ENCODE data around the gene USF1. TPM values are rescaled to one million over a fixed set of nuclear protein-coding genes. Genes with fewer than 3 reads are reported as not detected.
"Not testable (repeated sequence)": the region's sequence is repeated elsewhere in the genome, so short reads cannot be mapped to it uniquely, and the experiment has no call there.

The USF1 gene
- total RNA-seq, 1 donor from 2014 or later = 50.4 TPM

DNA sequence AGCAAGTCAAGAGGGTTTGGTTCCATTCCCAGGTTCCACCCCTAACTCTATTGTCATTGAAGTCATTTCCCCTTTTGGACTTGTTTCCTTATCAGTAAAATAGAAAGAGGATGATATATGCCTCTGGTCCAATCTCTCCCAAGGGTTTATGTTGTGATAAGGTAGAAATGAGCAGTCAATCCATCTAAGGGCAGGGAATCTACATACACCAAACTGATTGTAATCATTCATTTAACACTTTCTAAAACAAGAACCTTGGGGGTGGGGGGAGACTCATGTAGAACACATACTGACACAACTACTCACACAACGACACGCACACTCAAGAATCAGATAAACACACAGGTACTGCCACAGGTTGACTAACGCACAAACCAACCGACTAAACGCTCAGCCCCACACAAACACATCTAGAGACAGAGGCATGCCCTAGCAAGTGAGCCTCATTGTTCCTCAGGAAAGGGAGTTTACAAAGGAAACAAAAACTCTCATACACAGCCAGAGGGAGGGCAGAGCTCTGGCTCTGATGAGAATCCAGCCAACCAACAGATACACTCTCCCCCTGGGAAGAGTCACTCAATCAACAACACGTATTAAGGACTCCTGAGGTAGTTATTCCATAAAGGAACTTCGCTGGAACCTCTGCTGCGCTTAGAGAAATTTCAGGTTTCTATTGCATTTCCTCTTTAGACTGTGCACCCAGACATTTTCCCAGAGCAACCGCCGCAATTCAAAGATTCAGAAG lies 25.9 kb downstream of the USF1 start:
- peak; percentile 61 for DNase-seq

DNA sequence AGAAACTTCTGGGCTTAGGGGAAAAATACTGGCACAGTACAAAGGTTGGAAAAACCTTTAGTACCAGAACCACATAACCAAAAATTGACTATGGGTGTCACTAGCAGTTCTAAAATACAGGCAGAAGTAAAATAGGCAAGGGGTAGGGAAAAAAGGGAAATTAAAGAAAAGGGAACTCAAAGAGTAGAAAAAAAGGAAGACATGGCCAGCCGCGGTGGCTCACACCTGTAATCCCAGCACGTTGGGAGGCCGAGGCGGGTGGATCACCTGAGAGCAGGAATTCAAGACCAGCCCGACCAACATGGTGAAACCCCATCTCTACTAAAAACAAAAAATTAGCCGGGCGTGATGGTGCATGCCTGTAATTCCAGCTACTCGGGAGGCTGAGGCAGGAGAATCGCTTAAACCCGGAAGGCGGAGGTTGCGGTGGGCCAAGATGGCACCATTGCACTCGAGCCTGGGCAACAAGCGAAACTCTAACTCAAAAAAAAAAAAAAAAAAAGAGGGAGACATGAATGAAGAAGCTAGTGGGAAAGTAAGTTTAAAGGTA lies 26.6 kb downstream of the USF1 start:
- not testable (repeated sequence) for DNase-seq

DNA sequence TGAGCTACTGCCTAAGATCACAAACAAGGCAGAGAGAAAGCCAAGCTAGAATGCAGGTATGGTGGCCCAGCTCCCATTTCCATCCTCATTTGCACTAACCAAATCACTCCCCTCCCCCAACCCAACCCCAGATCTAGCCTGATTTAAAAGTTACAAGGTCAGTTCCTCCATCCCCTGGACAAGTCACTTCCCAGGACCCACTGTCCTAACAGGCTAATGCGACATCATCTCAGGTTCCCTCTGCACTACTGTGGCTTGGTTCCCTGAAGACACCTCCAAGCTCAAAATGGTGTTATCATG lies 27.2 kb downstream of the USF1 start:
- DNase-seq = no peak

DNA sequence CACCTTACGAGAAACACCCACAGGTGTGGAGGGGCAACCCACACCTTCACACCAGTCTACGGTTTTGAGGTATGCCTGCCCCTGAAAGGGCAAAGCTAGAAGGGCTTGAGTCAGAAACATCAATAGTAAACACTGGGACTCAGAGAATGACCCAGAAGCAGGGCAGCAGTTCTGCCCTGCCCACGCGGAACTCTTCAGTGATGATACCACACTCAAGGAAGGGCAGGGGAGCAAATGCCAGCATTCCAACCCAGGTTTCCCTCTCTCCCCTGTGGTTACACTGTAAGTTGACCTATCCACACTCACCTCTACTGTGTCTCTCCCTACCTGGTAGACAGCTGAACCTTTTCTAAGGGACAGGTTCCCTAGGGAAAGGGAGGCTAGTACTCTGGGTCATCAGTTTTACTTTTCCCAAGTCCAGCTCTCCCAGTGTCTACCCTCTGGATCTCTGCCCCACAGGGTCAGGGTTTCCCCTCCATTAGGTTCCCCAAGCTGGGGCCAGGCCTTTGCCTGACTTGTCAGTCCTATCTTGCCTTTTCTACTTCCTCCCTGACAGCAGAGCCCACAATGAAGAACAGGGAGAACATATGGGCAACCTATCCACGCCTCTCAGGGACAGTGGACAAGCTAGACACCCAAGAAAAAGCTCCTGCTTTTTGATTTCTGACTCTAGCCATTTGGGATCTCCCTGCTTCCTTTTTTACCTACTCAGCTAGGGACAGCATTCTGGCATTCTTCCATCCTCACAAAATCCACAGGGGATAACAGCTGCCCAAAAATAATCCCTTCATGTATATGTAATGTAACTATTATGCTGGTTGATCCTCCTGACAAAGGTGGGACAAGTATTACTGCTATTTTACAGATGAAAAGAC lies 27.8 kb downstream of the USF1 start:
- no peak for DNase-seq

DNA sequence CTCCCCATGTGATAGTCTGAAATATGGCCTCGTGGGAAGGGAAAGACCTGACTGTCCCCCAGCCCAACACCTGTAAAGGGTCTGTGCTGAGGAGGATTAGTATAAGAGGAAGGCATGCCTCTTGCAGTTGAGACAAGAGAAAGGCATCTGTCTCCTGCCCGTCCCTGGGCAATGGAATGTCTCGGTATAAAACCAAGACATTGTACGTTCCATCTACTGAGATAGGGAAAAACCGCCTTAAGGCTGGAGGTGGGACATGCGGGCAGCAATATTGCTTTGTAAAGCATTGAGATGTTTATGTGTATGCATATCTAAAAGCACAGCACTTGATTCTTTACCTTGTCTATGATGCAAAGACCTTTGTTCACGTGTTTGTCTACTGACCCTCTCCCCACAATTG lies 28.6 kb downstream of the USF1 start:
- not testable (repeated sequence) for DNase-seq

DNA sequence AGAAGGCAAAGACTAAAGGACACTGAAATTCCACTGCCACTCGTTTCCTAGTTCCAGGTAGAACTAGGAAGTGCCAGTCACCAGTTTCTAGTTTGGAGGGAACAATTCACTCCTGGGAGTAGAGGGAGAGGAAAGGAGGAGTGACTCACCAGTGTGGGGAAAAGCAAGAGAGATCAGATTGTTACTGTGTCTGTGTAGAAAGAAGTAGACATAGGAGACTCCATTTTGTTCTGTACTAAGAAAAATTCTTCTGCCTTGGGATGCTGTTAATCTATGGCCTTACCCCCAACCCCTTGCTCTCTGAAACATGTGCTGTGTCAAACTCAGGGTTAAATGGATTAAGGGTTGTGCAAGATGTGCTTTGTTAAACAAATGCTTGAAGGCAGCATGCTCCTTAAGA lies 29.1 kb downstream of the USF1 start:
- not testable (repeated sequence) for DNase-seq

DNA sequence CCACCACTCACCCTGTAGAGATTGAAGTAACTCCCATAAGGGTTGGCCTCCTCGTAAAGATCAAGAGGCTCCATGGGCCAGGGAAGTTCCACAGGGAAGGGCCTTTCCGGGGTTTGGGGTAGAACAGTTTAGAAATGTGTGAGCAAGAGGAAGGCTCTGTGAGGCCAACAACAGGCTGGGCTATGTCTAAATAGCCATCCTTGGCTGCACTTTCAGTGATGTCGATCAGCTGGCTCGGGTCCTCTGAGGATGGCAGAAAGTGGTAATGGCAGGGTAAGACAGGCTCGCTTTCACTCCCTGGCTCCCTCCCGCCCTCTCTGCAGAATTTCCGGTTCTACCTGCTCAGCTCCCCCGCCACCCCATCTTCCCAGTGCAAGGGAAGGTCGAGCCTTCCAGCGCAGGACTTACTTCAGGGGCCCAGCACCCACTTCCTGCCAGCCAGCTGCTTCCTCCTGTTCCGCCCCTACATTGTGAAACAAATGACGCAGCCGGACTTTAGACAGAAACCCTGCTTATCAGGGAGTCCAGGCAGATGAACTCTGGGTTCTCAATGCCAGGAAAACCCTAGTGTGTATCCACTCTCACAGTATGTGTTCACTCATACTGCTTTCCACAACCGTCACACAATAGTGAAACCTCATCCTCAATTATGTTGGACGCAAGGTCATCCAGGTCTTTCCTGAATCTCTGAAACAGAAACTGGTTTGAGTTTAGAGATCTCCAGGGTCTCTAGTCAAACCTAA lies 32.1 kb downstream of the USF1 start:
- DNase-seq = peak; percentile 69

DNA sequence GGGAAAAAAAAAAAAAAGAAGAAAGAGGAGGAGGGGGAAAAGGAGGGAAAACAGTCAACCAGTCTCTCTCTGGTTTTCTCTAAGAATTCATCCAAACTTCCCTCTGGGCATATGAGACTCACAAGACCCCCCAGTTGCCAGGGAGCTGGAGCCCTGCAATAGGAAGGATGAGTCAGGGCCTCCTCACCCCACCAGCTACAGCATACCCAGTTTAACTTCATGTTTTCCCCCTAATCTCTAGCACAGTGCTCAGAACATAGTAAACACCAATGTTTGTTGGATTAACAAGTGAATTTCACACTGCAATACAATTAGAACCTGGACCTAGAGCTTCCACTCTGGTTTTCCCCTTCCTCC lies 32.7 kb downstream of the USF1 start:
- DNase-seq = no peak

DNA sequence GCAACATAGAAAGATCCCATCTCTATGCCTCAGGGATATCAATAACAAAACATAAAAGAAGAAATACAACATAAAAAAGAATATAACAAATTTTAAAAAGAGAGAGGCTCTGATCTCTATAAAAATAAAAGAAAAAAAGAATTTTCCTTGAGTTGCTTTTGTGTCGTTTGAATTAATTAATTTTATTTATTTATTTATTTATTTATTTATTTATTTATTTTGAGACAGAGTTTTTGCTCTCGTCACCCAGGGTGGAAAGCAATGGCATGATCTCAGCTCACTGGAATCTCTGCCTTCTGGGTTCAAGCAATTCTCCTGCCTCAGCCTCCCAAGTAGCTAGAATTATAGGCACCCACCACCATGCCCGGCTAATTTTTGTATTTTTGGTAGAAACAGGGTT lies 33.4 kb downstream of the USF1 start:
- DNase-seq = no peak

DNA sequence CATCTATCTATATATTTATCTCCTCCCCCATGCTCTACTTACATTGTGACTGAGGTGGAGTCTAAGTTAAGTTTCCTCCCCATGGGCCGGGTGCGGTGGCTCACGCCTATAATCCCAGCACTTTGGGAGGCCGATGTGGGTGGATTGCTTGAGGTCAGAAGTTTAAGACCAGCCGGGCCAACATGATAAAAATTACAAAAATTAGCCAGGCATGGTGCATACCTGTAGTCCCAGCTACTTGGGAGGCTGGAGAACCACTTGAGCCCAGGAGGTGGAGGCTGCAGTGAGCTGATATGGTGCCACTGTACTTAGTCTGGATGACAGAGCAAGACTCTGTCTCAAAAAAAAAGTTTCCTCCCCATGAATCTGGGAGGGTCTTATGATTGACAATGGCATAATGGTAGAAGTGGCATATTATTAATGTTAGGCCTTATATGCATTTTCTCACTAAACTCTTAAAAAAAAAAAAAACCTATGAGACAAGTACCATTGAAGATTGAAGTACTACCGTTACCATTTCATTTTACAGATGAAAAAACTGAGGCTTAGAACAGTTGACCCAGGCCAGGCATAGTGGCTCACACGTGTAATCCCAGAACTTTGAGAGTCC lies 36.1 kb downstream of the USF1 start:
- no peak for DNase-seq

DNA sequence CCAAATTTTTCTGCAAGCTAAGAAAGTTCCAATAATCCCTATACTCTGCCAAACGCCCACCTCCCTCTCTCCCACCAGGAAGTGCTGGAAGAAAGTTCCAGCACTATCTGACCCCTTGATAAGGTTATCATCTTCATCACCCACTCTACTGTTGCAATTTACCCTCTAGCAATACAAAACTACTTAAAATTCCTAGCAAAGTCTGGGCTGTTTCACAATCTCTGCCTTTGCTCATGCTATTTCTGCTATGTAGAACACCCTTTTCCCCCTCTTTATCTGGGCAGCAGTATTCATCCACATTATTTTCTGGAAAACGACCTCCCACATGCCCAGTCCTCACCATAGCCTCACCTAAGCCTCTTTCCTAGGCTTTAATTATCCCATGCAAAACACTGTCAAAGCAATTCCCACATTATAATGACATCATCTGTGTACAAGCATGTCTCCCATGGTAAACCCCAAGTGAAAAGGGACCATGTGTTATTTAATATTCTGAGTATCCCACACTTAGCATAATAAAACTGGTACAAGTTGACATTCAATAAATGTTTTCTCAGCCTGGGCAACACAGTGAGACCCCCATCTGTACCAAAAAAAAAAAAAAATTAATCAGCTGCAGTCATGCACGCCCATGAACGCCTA lies 36.8 kb downstream of the USF1 start:
- no peak for DNase-seq

DNA sequence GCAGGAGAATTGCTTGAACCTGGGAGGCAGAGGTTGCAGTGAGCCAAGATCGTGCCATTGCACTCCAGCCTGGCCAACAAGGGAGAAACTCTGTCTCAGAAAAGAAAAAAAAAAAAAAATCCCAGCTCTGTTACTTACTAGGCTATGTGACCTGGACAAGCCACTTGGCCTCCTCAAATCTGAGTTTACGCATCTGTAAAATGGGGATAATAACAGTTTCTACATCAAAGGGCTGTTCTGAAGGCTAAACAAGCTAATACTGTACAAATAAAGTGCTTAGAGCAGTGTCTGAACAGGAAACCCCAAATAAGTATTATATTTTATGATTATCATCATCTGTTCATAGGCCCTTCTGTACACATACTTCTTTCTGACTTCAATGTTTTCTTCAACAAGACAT lies 38.4 kb downstream of the USF1 start:
- no peak for DNase-seq

DNA sequence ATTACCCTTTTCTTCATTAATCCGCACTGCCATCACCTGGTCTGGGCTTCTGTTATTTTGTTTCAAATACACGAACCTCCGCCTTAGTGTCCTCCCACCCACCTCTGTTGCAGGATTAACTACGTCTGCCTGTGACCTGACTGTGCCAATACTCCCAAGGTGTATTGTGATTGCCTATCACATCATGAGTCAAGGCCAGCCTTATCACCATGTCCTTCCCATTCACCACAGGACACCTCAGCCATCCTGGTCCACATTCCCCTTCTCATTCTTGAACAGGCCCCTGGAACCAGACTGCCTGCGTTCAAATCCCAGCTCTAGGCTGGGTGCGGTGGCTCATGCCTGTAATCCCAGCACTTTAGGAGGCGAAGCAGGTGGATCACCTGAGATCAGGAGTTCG lies 39.2 kb downstream of the USF1 start:
- DNase-seq = no peak

DNA sequence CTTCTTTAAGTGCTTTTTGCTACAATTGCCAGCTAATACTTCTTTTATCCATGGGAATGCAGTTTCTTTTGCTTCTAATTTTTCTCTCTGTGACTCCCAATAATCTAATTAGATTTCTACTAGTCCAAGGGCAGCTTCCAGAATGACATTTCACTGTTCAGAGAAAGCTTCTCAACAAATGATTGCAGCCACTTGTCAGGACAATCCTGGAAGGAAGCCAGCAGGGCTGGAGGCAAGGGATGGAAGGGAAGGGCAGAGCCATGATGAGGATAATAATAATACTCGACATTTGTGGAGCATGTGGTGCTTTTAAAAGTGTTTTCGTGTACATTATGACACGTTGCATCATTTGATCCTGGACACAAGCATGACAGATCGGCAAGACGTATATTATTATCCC lies 44.3 kb downstream of the USF1 start:
- DNase-seq = peak; percentile 54

DNA sequence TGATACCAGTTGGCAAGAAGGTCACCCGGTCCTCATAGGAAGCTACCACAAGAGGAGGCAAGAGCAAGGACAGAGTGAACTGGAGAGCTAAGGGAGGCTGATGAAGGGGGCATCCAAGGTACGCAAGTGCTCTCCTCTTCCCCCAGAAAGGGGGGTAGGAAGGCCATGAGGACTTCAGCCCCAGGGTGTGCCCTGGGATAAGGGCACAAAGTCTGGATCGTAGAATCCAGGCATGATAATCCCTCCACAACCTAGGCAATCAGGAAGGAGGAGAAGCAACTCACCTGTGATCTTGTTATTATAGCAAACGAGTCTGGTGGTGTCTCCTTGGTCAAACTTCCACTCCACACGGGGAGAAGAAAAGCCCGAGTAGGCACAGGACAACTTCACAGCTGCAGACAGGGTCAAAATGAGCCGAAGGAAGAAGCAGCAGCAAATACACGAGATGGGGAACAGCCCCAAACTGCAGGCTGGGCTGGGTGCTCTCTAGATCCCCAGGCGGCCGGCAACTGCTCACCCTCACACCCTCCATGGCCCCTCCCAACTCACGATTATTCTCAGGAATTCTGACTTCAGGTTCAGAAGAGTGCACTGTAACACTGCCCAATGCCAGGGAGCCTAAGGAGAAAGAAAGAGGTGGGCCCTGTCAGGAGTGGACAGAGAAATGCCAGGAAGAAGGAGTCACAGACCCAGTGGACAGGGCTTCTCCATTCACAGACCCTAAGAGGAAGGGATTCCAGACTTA lies 44.9 kb downstream of the USF1 start:
- DNase-seq = no peak

DNA sequence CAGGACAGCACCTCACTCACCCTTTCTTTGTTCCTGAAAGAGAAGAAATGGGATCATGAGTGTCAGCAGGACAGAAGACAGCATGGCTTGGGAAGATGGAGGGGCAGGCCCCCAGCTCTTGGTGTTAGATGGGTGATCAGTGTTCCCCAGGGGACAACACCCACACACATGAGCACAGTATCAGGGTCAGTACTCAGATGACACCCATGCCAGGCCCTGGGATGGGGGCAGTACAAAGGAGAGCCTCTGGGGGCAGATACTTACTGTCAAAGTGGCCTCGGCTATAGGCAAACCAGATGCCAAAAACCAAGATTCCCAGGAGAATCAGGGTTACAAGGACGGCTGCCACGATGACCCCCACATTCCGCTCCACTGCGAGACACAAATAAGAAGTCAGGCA lies 46.4 kb downstream of the USF1 start:
- no peak for DNase-seq

DNA sequence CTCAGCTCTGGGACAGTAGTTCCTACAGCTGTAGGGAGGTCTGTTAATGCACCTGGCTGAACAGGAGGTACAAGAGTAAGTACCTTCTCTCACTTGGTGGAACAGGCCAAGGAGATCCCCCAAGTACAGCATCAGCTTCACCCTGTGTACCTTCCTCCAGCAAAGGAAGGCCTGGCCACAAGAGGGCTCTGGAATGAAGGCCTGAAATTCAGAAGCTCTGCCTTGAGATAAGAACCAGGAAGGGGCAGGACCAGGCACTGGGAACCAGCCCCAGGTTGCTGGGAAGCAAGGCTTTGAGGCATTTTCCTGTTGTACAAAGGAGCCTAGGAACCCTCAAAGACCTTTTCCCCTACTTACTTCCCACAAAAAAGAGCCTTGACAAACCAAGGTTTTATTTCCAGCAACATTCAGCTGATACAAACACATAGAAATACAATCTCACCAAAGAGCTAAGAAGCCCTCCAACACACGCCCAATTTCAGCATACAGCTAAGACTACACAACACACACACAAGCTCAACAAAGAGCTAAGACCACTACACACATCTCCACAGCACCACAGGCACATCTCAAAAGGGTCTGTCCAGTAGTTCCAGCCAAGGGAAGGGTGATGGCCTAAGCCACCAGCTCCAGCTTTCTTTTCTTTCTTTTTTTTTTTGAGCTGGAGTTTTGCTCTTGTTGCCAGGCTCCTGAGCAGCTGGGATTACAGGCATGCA lies 48.3 kb downstream of the USF1 start:
- DNase-seq = peak; percentile 40

DNA sequence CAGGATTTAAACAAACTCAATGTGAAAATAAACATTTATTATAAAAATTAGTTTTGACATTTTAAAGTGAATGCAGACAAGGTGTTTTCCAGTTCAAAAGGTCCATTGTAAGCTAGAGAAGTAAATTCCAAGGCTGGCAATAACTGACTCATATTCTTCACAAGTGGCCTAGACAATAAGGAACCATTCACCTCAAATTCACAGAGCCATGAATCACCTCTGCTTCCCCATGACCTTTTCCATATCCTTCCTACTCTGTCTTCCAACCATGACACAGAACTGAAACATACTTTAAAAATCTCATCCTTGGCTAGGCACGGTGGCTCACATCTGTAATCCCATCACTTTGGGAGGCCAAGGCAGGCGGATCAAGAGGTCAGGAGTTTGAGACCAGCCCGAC lies 49.6 kb downstream of the USF1 start:
- DNase-seq = no peak

DNA sequence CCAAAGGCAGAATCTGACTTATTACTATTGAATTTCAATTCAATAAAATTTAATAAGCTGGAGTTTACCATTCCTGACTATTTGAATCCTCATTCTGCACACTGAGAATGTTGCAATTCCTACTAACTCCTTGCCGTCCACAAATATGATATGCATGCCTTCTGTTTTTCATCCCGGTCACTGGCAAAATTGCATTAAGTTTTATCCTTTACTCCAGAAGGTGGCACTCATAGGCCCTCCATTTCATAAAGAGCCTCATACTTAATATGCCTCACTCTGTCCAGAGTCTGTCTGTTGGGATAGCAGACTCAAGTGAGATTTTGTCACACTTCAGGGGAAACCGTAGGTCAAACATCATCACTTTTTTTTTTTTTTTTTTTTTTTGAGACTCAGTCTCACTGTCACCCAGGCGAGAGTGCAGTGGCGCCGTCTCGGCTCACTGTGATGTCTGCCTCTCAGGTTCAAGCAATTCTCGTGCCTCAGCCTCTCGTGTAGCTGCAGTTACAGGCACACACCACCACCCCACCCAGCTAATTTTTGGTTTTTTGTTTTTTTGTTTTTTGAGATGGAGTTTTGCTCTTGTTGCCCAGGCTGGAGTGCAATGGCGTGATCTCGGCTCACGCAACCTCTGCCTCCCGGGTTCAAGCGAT lies 52.1 kb downstream of the USF1 start:
- DNase-seq = peak; percentile 48

DNA sequence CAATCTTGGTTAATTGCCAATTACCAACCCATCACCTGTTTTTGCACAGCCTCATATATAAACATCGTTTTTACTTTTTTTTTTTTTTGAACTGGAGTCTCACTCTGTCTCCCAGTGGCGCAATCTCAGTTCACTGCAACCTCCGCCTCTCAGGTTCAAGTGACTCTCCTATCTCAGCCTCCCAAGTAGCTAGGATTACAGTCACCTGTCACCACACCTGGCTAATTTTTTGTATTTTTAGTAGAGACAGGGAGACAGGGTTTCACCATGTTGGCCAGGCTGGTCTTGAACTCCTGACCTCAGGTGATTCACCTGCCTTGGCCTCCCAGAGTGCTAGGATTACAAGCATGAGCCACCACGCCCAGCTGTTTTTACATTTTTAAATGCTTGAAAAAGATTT lies 53.7 kb downstream of the USF1 start:
- DNase-seq = not testable (repeated sequence)

Measured in tongue (tissue), 2 donors.